Fibroblast of skin of left quadriceps (primary cell): Measurements from ENCODE around the gene FAM168B.

Experiments used
- DNase-seq, 2 experiments: peaks; one replicate each; pipeline ENCODE4 v3.0.0-alpha.2; 2013; ENCODE audit warnings: low read depth in 2 of 2

Gene FAM168B

GRCh38 chr2:131022731-131023130 is 70.5 kb downstream of the FAM168B start:
- no peak for DNase-seq

GRCh38 chr2:131016826-131017741 is 76.2 kb downstream of the FAM168B start:
- DNase-seq, result peak; percentile 17 to 20

- no peak for DNase-seq
These were observed 77.5 kb downstream of the FAM168B start for GRCh38 chr2:131015764-131016163.

GRCh38 chr2:131014141-131014540 is 79.1 kb downstream of the FAM168B start:
- no peak for DNase-seq

- DNase-seq, result no peak
These were observed 81.8 kb downstream of the FAM168B start for GRCh38 chr2:131011486-131011885.

- no peak for DNase-seq
These were observed 82.7 kb downstream of the FAM168B start for GRCh38 chr2:131010566-131010965.

GRCh38 chr2:131009713-131010475 is 83.4 kb downstream of the FAM168B start:
- no peak for DNase-seq

GRCh38 chr2:131008967-131009366 is 84.3 kb downstream of the FAM168B start:
- no peak for DNase-seq

- no peak for DNase-seq
These were observed 86.7 kb downstream of the FAM168B start for GRCh38 chr2:131006561-131006960.

GRCh38 chr2:131005216-131005935 is 87.9 kb downstream of the FAM168B start:
- no peak for DNase-seq

- DNase-seq, result no peak
These were observed 88.6 kb downstream of the FAM168B start for GRCh38 chr2:131004446-131005209.

- DNase-seq, result no peak
These were observed 94.7 kb downstream of the FAM168B start for GRCh38 chr2:130998561-130998960.
